ENCODE measurements around the gene GAB1.

GAB1 gene

GRCh38 chr4:143351149-143351691 lies 14.5 kb downstream of the GAB1 start:
- no peak overlapping the region for H3K4me3 ChIP-seq (ENCODE audit: low read depth, low read length)
- TF ChIP-seq POLR2A (IDR thresholded peaks at IDR 0.05; ENCODE audit: extremely low read depth, insufficient read length) = no peak
- no peak for DNase-seq (ENCODE audit: low read depth)

- no peak for TF ChIP-seq POLR2A (IDR thresholded peaks at IDR 0.05; ENCODE audit: extremely low read depth, insufficient read length)
- TF ChIP-seq MYC (IDR thresholded peaks at IDR 0.05; ENCODE audit: low read depth, low read length) = no peak
- TF ChIP-seq MAX (IDR thresholded peaks at IDR 0.05; ENCODE audit: low read depth, low read length) = no peak
- no peak for TF ChIP-seq CTCF (IDR thresholded peaks at IDR 0.05; ENCODE audit: low read depth, low read length)
- DNase-seq (ENCODE audit: low read depth) = no peak
- no peak overlapping the region for H3K4me3 ChIP-seq (ENCODE audit: low read depth, low read length)
Observed at GRCh38 chr4:143351774-143352451, 15.2 kb downstream of the GAB1 start.

GRCh38 chr4:143352720-143353119 lies 16.0 kb downstream of the GAB1 start:
- TF ChIP-seq POLR2A (IDR thresholded peaks at IDR 0.05; ENCODE audit: extremely low read depth, insufficient read length) = no peak
- no peak for TF ChIP-seq MAX (IDR thresholded peaks at IDR 0.05; ENCODE audit: low read depth, low read length)
- no peak for TF ChIP-seq MYC (IDR thresholded peaks at IDR 0.05; ENCODE audit: low read depth, low read length)
- TF ChIP-seq CTCF (IDR thresholded peaks at IDR 0.05; ENCODE audit: low read depth, low read length) = no peak
- no peak overlapping the region for H3K4me3 ChIP-seq (ENCODE audit: low read depth, low read length)
- DNase-seq (ENCODE audit: low read depth) = no peak

- TF ChIP-seq CTCF (IDR thresholded peaks at IDR 0.05; ENCODE audit: low read depth, low read length) (no peak), MAX (IDR thresholded peaks at IDR 0.05; ENCODE audit: low read depth, low read length) (no peak), POLR2A (IDR thresholded peaks at IDR 0.05; ENCODE audit: extremely low read depth, insufficient read length) (no peak), MYC (IDR thresholded peaks at IDR 0.05; ENCODE audit: low read depth, low read length) (no peak)
- DNase-seq (ENCODE audit: low read depth) = no peak
- H3K4me3 ChIP-seq (ENCODE audit: low read depth, low read length) = no peak overlapping the region
Observed at GRCh38 chr4:143353797-143354196, 17.1 kb downstream of the GAB1 start.

GRCh38 chr4:143354990-143355389 lies 18.3 kb downstream of the GAB1 start:
- no peak overlapping the region for H3K4me3 ChIP-seq (ENCODE audit: low read depth, low read length)
- no peak for TF ChIP-seq MAX (IDR thresholded peaks at IDR 0.05; ENCODE audit: low read depth, low read length)
- no peak for TF ChIP-seq POLR2A (IDR thresholded peaks at IDR 0.05; ENCODE audit: extremely low read depth, insufficient read length)
- no peak for TF ChIP-seq MYC (IDR thresholded peaks at IDR 0.05; ENCODE audit: low read depth, low read length)
- no peak for TF ChIP-seq CTCF (IDR thresholded peaks at IDR 0.05; ENCODE audit: low read depth, low read length)

GRCh38 chr4:143355540-143356217 lies 19.0 kb downstream of the GAB1 start:
- DNase-seq (ENCODE audit: low read depth) = no peak
- no peak for TF ChIP-seq MAX (IDR thresholded peaks at IDR 0.05; ENCODE audit: low read depth, low read length)
- no peak for TF ChIP-seq CTCF (IDR thresholded peaks at IDR 0.05; ENCODE audit: low read depth, low read length)
- TF ChIP-seq POLR2A (IDR thresholded peaks at IDR 0.05; ENCODE audit: extremely low read depth, insufficient read length) = no peak
- TF ChIP-seq MYC (IDR thresholded peaks at IDR 0.05; ENCODE audit: low read depth, low read length) = no peak
- no peak overlapping the region for H3K4me3 ChIP-seq (ENCODE audit: low read depth, low read length)

More at GRCh38 chr4:143354990-143355389, 18.3 kb downstream of the GAB1 start:
- DNase-seq (ENCODE audit: low read depth) = no peak
